NOMO-1 treated with dmso at 0.1 percent for 144 hours (cell line): ENCODE measurements around the gene DENND1A.

Experiments used
- DNase-seq: peaks from one replicate; lab custom pipeline; 2025; ENCODE audit not compliant: unreplicated experiment; lab: John Stamatoyannopoulos, UW

DENND1A gene

DNA sequence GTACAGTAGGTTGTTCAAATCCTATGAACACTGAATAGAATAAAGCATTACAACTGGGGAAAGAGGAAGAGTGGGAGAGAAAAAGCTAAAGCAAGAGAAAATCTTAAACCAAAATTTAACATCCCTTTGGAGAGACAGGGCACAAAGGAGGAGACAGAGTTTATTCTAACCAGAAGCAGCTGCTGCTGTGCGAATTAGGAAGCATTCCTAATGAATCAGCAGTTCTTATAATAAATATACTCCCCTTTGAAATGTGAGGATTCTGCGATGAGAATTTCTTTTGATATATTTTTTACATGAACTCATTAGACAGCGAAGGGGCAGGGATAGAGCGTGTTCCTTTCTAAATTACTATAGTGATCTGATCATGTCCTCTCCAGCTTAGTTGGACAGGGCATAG lies 233.4 kb downstream of the DENND1A start:
- DNase-seq = no peak

DNA sequence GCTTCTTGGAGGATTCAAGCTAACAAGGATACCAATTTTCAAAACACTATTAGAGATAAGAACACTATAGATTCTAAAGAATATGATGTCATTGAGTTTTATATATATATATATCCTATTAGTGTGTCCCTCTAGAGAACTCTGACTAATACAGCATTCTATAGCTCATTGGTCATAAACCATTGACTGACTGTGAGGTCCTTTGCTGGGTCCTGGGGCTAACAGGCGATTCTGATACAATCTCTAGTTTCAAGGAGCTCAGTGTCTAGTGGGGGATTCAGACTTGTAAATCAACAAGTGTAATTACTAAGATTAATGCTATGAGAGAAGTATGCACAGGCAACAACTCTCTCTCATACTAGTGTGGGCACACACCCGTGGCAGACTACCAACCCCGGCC lies 234.5 kb downstream of the DENND1A start:
- no peak for DNase-seq

DNA sequence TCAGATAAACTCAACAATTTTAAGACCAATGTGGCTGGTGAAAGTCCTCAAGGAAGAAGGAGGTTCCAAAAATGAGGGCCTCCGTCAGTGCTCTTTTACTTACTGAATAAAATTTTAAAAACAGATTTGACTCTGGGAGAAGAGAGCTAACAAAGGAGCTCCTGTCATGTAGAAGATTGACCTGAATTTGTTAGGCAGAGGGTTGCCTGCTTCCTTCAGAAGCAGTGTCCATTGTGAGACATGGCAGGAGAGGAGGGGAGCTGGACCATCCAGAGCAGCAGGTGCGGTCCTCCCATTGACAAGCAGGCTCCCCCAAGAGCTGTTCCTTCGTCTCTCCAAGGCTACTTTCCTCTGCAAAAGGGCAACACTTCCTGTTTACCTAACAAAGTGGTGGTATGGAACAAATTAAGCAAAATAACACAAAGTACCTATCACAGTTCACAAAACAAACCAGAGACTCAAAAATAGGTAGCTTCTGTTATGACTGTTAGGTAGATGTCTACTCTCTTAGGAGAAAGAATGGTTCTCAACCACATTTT lies 238.1 kb downstream of the DENND1A start:
- no peak for DNase-seq

DNA sequence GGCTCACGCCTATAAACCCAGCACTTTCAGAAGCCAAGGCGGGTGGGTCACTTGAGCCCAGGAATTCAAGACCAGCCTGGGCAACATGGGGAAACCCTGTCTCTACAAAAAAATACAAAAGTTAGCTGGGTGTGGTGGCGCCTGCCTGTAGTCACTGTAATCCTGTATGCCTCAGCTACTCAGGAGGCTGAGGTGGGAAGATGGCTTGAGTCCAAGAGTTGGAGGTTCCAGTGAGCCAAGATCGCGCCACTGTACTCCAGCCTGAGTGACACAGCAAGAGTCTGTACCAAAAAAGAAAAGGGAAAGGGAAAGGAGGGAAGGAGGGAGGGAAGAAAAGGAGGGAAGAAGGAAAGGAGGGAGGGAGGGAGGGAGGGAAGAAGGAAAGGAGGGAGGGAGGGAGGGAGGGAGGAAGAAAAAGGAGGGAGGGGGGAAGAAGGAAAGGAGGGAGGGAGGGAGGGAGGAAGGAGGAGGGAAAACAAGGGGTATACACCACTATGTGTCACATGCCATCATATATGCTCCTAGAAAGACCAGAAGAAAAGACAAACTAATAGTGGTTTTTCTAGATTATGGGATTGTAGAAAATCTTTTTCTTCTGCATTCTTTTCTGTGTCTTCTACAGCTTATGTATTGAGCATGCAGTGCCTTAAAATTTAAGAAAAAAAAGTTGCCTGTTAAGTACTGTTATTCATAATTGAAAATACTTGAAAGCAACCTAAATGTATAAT lies 240.1 kb downstream of the DENND1A start:
- no peak for DNase-seq

DNA sequence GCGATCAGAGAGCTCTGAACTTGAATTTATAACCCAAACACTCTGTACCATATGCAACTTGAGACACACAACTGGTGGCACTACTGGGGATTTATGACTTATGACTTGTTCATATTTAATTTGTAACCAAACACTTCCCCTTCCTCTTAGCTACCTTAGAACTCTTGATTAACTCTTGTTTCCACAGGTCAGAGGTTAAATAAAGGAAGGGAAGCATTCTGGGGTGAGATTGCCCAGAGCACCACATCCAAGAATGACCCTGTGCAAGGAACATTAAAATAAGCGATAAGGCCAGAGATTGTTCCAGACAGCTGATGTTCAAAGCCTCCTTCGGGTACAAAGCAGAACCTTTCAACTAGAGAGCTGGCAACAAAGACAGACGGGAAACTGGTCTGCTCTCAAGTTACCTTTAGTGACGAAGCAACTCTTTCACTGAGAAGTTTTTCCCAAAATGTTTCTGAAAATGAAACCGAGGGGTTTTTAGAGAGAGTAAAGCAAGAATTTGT lies 242.6 kb downstream of the DENND1A start:
- DNase-seq = peak; percentile 14

DNA sequence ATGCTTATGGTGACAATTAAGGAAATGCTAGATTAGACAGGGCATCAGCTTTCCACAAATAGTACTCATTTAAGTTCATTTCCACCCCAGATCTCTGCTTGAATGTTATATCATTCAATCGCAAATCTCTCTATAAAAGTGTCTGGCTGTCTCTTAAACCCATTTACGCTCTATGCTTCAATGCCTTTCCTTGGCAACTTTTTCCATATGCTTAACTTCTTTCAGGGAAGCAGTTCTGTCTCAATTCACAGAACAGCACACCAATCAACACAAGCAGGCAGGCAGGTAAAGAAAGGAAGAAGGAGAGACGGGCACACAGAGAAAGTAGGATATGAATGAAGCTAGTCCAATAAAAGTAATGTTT lies 243.1 kb downstream of the DENND1A start:
- no peak for DNase-seq

DNA sequence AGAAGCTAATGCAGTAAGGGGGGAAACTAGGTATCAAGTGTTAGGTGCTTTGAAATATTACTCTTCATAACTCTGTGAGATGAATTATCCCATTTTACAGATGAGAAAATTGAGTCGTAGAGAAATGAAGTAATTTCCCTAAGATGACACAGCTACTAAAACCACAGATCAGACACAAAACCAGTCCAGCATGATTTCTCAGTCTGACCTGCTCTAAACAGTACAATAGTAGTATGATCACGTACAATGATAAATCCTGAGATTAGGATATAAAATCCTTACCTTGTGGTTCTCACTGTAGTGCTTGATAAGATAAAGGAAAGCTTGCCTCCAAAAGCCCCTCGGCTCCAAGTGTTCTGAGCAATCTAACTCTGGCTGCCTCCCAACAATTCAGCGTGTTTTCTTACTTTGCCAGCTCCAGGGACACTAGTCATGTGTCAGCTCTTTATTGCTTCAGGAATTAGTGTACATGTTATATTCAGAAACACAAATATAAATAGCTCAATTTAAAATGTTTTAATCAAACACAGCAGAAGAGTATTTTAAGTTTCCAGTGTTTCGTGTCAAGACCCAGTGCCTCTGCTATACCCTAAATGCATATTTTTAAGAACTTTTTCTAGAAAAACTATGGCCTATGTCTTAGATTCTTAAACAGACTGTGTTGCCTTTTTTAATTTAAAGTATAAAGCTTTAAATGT lies 243.6 kb downstream of the DENND1A start:
- no peak for DNase-seq

DNA sequence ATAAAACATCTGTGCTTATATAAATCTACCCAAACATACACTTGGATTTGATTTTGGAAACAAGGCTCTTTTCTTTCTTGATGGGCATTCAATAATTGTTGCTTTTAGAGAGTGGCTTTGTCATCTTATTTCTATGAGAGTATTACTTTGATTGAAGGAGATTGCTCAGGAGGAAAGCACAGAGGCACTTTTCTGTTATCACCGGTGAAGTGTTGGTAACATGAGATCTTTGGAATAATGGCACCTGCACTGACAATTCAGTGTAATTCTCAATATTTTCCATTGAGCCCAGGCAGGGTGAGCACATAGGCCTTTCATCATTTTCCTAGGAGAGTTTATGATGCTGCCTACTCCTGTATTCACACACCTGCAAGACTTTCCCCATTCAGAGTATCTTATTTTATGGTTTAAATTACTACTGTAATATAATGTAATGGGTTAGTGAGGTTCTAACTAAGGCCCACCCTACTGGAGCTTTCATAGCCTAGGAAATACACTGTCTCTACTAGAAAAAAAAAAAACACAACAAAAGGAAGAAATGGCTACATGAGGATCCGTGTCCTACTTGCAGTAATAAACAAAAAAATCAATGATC lies 244.3 kb downstream of the DENND1A start:
- no peak for DNase-seq

DNA sequence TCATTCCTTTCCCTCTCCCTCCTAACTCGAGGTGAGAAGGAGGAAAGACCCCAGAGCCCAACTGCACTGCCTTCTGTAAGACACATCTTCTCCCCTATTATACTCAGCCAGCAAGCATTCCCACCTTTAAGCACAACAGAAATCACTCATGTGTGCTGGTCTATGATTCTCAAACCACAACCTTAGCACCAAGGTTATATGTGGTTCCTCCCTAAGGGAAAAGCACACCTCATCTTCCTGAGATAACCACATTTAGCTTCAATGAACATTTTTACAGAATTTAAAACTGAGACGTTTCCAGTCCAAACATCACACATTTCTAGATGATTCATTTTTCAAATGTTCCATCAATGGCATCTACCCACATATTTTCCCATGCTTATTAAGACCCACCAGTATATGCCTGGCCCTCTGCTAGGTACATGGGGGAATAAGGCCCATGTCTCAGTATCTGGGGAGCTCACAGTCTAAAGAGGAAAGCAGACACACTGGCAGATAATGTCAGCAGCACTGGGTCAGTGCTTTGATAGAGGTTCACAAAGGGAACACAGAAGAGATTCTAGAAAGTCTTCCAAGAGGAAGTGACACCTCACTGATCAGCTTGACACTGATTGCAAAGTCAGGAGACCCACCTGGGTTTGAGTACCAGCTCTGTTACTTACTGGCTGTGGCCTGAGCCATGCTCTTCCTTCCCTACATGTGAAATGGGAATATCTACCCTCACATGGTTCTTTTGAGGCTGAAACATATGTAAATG lies 245.4 kb downstream of the DENND1A start:
- no peak for DNase-seq

DNA sequence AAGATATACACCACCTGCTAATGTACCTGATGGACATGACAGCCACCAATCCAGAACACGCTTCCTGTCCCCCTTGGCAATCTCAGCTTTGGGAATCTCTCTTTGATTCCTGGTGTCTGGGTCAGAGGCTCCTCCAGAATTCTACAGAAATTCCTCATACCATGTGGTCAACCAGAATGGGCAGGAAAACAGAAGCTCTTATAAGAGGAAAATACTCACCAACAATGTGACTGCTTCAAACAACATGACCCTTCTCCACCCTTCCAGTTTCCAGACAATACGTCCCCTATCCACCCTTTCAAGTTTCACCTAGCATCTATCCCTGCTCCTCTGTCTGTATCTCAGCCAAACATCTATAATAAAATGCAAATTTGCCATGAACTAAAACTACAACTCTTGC lies 247.2 kb downstream of the DENND1A start:
- no peak for DNase-seq

DNA sequence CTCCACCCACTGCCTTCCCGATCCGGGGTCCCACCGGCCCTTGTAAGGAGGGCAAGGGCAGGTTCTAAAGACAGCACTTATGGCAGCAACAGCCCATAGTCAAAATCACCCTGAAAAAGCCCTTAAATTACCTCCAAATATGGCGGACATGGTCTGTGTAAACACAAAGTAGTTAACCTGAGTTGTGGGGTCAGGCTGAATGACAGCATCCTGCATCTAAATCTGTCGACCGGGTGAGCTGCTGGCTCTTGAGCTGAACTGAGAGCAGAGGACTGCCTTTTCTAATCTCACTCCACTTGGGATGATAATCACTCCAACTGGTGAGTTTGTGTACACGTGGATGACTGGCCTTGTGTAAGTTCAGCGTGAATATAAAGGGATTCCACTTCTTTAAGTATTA lies 249.6 kb downstream of the DENND1A start:
- no peak for DNase-seq

DNA sequence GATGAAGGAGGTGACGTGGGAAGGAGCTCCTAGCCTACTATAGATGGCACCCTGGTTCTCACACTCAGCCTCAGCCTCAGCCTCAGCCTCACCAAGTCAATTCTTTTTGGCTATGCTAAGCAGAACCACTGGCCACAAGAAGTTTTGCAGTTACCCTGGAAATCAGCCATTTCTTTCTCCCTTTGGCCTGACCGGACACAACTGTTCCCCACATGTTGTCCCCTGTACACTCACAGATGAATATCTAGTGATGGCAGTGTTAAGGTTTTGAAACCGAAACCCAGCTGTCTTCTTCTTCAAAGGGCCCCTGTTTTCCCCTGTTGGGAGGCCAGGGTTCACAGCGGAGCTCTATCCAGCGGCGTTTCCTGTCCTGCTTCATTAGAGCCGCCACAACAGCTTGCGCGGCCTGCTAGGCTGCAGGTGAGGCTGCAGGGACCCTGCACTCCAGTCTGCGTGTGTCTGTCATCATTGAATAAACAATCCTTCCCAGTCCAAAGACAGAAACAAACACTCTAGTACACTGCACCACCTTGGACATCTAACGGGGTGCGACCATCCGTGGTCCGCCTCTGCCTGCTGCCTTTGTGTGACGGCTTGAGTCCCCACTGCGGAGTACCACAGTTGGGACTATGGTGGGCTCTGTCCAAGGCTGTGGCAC lies 250.5 kb downstream of the DENND1A start:
- no peak for DNase-seq

DNA sequence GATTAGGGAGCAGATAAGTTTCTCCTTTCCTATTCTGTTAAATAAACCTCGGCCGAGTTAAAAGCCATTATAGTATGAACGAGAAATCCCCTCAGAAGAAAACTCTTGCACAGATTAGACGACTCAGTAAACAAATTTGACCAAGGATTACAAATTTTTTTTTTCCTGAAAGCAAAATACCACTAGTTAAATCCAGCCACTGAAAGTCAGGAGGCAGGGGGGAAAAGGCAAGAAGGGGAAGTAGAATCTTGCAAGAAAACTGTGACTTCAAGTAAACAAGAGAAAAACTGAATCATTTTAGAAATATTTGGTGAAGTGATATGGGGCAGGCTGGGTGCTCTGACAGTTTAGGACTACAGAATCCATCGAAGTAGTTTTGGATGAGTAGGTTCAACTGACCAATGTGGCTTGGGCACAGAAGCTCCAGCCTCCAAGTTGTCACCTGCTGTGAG lies 251.0 kb downstream of the DENND1A start:
- DNase-seq = no peak

DNA sequence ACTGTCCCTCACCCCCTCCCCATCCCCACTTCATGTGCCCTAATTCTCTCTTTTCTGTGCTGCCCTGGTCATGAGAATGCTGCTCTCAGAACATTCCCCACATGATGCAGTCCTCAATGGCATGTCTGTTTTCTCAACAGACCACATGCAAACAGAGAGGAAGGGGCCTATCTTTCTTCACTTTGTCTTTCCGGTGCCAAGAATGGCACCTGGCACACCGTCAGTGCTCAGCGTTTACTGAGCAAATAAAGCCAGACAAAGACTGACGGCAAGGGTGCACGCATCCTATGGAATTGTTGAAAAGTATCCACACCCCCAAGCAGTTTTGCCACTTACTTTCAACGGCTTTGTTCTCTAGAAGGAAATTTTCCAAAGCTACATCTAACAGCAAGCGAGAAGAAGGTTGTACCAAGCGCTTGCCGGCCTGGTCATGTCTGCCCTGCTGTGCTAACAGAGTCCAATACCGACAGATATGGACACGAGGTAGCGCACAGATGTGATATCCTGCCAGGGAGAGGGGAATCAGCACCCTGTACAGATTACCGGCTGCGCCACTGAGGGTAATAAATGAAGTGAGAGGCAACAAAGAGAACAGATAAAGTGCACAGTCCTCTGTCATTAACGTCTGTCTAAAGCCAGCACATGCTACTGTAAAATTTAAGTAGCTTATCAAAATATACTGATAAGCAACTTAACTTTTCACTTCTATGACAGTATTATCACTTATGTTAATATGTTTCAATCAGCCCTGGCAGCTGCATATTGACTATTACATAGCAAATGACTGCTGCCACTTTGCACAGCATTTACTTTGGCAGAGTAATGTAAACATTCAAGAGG lies 251.7 kb downstream of the DENND1A start:
- DNase-seq = no peak

DNA sequence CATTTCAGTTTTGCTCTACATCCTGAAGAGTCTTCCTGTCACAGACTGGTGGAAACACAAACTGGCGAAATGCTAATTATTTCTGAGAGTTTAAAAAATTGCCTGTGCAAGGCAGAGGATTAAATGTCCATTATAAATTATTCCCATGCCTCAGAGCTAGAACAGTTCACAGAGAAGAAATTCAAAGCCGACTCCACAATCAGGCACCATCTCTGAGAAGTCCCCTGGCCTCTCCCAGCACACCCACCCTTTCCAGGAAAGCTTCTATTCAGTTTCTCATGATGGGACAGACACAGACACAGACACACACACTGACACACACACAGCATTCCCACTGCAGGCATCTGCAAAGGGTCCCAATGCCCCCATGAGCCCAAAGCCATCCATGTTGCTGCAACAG lies 253.1 kb downstream of the DENND1A start:
- no peak for DNase-seq

DNA sequence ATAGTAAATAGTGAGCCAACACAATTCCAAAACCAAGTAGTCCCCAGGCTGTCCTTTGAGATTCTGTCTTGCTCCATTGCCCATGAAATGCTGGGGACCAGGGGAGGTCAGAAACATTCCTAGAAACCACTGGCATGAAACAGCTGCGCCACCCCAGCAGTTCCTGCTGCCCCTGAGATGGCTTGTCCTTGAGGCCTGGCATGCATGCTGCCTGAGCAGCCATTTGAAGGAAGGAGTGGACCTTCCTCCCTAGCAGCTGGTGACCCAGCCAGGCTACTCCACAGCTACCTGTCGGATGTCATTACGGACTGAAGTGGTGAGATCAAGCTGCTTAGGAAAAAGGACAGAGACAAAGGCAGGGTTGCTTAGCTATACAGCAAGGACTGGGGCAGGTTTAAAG lies 260.6 kb downstream of the DENND1A start:
- DNase-seq = no peak

DNA sequence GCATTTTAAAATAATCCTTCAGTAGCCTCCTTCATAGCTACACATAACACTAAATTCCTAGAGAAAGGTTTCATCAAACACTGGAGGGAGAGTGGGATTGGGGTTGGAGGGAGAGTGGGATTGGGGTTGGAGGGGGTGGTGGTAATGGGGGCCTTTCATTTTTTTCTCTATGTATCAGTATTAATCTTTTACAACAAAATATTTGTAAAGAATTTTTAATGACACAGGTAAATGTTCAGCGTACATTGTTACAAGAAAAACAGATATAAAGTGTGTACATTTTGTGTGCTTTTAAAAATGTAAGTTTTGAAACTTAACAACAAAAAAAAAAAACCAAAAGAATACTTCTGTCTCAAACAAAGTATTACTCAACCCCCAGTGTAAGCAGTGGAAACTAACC lies 266.4 kb downstream of the DENND1A start:
- DNase-seq = no peak

DNA sequence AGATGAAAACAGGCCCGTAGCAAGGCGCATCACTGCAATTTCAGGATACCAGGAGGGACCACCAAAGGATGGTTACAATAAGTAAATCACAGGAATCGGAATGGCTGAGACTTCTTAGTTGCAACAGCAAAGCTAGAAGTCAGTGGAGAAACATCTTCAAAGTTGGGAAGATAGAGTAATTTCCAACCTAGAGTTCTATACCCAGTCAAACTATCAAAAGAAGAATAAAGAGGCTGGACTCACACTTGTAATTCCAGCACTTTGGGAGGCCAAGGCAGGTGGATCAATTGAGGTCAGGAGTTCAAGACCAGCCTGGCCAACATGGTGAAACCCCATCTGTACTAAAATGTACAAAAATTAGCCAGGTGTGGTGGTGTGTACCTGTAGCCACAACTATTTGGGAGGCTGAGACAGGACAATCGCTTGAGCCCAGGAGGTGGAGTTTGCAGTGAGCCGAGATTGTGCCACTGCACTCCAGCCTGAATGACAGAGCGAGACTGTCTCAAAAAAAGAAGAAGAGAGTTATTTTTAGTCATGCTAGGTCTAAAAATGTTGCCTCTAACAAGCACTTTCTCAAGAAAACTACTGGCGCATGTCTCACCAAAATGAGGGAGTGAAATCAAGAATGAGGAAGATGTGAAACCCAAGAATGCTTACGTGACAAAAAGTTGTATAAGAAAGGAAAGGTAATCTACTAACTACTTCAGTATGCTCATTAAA lies 267.7 kb downstream of the DENND1A start:
- DNase-seq = peak; percentile 56
